CD1c-positive myeloid dendritic cell (primary cell): ENCODE results near the gene AMOTL1.
"Not testable (repeated sequence)": the region's sequence is repeated elsewhere in the genome, so short reads cannot be mapped to it uniquely, and the experiment has no call there.

ENCODE experiments used
- DNase-seq: peaks from one replicate; pipeline ENCODE4 v3.0.0-alpha.2; 2016; ENCODE audit errors: extremely low spot score

The AMOTL1 gene

DNA sequence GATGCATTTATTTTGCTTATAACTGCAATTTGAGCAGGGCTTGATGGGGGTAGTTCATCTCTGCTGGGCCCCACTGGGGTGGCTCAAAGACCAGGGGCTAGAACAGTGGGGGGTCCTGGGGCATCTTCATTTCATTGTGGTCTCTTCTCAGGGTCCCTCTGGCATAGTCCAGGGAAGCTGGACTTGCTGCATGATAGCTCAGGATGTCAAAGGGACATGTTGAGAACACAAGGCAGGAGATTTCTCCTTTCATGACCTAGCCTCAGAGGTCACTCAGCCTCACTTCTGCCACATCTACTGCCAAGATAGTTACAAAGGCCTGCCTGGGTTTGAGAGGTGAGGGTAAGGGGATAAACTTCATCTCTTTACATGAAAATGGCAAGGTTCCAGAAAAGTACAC lies 115.7 kb downstream of the AMOTL1 start:
- DNase-seq, result no peak

DNA sequence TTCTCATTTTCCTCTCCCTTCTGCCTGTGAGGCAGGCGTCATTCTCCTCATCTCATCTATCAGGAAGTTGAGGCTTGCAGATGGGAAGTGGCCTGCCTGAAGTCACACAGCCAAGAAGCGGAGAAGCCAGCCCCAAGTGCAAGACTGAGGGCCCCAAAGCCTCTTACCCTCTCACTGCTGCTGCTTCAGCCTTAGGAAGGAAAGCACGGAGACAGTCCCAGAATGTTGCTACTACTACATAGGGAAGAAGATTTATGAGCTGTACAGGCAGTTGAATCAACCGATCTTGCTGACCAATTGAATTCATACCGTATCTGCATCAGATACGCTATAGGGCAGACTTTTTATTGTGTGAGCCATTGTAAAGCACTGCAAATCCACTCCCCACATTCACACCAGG lies 116.2 kb downstream of the AMOTL1 start:
- DNase-seq, result peak; percentile 11

DNA sequence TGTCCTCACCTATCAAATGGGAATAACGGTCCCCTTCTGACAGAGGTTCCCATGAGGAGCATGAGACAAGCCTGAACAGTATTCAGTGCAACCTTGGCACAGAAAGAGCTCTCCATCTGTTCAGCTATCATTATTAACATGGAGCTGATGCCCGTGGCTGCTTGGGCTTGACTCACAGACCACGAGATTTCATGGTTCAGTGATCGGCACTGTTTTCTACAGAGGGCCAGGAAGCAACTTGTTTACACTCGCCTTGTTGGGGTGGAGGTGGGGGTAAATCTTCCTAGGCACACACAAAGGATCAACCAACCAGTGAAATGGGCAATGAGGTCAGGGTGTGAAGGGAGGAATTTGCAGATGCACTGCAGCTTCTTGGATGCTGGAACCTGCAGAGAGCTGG lies 117.0 kb downstream of the AMOTL1 start:
- DNase-seq, result no peak

DNA sequence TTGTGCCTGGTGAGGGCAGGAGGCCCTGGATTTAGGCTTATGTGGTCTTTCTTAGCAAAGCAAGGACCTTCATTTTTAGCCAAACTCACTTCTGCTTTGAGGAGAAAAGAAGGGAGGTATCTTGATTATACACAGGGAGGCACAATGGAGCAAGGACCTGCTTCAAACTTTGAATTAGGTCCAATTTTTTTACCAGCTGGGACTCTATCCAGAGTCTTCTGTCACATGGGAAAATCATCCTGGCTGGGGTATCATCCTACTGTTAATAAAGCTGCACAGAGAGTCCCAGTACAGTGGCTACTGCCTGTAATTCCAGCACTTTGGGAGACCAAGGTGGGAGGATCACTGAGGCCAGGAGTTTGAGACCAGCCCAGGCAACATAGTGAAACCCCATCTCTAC lies 117.4 kb downstream of the AMOTL1 start:
- DNase-seq, result no peak

DNA sequence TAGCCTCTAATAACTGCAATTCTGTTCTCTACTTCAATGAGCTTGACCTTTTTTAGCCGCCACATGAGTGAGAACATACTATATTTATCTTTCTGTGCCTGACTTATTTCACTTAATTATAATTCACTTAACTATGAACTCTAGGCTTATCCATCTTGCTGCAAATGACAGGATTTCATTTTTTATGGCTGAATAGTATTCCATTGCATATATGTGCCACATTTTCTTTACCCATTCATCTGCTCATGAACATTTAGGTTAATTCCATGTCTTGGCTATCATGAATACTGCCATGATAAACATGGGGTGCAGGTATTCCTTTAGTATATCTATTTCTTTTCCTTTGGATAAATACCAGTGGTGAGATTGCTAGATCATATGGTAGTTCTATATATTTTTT lies 120.0 kb downstream of the AMOTL1 start:
- no peak for DNase-seq

DNA sequence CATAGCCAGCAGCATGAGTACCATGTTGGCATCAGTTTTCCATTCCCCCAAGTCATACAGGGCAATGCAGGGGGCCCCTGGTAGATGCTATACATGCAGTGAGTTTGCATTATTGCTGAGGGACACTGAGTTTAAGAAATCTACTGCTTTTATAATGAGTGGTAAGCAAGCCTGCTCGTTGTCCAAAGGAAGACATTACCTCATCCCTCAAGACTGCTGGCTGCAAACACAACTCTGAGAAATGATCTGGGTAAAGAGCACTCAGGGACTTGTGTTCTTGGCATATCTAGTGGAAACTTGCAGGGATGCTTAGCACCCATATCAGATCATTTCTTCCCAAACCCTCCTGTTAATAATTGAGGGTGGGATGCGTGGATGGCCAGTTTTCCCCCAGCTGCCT lies 127.3 kb downstream of the AMOTL1 start:
- no peak for DNase-seq

DNA sequence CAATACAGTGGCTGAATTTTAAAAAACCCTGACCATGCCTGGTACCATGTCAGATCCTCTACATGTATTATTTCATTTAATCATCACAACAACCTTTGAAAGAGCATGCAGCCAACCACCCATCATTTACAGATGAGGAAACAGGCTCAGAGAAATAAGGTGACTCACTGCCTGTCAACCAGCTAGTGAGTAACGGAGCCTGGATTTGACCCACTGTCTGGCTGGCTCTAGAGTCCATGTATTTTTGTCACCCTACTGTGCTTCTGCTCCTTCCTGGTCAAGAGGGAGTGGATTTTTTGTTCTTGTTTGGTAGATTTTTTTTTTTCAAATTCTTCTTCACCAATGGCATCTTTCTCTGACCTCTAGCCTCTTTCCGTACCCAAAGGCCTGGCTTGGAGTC lies 127.8 kb downstream of the AMOTL1 start:
- no peak for DNase-seq

DNA sequence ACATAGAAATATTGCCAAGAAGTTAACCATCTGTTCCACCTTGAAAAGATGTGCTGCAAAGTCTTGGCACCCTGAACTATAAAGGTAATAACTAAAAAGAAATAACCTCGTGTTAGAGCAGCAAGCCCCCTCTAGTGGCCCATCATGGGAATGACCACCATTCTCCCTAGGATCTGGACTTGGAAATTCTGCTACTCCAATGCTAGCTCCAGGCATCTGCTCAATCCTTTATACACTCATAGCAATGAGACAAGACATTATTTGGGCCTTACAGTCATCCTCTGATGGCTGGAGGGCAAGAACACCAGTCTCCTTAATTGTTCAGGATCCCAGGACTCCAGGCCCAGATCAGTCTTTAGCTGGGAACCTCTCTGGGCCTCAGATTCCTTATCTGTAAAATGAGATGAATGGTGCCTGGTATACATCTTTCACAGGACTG lies 129.2 kb downstream of the AMOTL1 start:
- peak; percentile 56 for DNase-seq

DNA sequence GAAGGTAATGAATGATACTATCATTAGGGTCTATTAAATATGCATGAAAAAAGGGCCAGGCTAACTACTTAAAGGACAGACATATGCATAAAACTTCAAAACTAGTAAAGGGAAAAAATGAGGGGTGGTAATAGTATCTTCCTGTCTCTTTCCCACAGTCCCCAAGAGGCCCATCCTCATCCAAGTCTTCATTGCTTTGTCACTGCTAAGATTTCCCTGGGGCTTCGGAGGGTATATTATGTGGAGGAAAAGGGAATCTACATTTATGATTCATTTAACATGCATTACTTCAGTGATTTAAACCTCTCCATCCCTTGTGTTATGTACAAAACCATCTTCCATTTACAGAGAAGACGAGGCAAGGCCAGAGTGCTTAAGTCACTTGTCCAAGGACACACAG lies 139.1 kb downstream of the AMOTL1 start:
- DNase-seq, result no peak

DNA sequence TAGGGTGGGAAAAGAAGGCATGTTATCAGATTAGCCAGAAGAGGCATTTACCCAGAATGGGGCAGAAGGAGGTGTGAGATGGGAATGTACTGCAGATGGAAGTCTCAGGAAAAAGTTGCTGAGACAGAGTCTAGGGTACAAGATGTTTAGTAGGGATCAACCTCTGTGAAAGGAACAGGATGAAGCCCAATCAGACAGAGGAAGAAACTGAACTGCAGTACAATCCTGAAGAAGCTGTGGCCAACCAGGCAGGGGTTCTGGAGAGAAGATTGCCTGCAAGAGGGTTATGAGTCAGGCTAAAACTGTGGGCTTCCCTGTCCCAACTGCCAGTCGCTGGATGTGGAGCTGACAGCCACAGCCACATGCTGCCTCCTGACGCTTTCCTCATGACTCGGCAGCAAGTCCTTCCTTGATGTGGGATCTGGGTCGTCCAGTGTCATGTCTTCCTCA lies 141.2 kb downstream of the AMOTL1 start:
- DNase-seq, result no peak

DNA sequence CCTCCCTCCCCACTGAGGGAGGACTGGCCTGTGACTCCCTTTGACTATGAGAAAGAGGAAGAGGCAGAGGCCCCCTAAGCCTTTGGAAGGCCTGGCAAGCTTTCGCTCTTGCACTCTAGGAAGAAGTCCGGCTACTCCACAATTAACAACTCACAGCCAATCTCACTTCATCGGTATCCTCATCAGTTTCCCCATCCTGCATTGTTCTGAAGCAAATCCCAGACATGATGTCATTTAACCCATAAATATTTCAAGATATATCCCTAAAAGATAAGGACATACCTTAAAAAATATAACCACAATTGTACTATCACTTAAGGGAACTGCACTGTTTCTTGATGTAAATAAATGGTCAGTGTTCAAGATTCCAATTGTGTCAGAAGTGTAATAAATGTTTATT lies 142.1 kb downstream of the AMOTL1 start:
- DNase-seq, result no peak

DNA sequence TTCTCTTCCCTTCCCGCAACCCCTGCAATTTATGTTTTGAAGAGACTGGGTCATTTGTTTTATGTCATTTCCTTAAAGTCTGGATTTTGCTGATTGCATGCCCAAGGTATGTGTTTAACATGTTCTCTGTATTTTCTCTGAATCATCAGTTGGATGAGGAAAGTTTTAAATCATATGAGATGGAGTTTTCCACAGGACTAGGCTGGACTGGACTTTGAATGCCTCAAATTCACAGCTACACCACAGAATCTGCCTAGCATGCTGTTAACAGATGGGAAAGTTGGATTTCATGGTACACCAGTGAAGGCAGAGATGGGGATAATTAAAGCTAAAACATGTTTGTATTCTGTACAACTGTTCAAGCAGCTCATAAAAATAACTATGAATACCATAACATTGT lies 142.6 kb downstream of the AMOTL1 start:
- DNase-seq, result no peak

DNA sequence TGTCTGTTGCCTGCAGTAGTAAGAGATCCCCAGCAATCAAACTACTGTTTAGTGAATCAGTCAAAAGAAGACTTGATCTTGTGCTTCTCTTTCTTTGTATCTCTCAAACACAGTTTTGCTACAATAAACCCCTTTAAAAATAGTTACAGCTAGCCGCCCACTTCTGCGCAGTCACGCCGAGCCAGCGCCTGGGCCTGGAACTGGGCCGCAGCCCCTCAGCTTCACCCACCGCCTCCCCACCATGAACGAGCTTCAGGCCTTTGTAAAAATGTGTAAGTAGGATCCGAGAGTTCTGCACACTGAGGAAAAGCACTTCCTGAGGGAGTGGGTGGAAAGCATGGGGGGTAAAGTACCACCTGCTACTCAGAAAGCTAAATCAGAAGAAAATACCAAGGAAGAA lies 144.7 kb downstream of the AMOTL1 start:
- DNase-seq, result no peak

DNA sequence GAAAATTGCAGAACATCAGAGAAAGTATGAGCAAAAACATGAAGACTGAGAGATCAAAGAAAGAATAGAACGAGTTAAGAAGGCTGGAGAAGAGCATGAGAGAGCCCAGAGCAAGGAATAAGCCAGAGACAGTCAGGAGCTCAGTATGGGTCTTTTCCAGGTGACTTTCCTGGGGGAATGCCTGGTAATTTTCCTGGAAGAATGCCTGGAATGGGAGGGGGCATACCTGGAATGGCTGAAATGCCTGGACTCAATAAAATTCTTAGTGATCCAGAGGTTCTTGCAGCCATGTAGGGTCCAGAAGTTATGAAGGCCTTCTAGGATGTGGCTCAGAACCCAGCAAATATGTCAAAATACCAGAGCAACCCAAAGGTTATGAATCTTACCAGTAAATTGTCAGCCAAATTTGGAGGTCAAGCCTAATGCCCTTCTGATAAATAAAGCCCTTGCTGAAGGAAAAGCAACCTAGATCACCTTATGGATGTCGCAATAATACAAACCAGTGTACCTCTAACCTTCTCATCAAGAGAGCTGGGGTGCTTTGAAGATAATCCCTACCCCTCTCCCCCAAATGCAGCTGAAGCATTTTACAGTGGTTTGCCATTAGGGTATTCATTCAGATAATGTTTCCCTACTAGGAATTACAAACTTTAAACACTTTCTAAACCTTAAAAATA lies 145.7 kb downstream of the AMOTL1 start:
- not testable (repeated sequence) for DNase-seq

DNA sequence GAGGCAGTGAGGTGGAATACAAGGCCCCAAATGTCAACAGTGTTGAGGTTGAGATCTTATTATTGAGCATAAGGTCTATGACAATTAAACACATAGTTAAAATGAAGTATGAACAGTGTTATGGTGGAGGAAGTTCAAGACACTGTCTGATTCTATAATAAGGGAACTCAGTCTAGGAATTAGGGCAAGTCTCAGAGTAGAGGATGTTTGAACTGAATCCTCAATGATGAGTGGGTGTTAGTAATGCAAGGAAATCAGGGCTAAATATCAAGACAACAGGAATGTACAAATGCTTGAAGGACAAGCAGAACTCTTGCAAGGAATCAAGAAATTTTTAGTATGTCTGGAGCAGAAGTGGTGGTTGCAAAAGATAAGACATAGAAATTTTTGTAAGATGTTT lies 152.2 kb downstream of the AMOTL1 start:
- DNase-seq, result no peak

DNA sequence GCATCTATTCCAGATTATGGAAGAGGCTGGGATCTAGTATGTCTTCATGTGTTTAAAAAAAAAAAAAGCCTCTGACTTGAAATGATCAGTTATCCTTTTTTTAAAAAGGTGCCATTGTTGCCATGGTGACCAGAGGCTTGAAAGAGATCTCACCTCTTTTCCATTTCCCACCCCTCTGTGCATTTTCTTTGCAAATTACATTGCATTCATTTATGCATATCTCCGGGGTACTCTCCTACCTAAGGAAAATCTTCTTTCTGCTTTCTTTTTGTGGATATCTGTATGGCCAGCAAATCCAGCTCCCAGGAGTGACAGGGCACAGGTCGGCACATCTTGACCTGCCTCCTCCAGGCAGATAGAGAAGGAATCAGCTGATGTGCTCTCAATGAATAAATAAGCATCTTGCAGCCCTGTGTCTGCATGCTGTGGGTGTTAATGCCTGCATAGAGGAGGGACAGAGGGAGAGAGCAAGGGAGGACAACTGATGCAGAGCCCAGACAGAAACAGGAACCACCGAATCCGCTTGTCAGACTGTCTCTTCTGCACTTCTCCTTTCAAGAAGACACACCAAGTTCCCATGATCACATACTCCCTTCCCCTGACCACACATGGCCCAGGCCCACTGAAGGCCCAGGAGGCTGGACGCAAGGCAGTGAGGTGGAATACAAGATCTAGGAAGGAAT lies 154.3 kb downstream of the AMOTL1 start:
- DNase-seq, result peak; percentile 49

DNA sequence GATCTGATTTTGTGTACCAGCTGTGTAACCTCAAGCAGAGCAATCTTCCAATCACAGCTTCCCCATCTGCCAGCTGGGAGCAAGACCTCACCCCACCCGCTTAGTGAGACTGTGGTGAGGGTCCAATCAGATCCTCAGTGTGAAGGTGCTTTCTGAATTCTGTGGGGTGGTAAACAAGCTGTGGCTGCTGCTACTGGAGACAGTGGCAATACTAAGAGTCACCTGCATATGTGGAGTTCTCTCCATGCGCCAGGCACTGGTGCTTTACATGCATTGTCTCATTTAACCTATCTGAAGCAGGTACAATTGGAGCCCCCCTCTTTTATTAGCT lies 154.8 kb downstream of the AMOTL1 start:
- DNase-seq, result no peak

DNA sequence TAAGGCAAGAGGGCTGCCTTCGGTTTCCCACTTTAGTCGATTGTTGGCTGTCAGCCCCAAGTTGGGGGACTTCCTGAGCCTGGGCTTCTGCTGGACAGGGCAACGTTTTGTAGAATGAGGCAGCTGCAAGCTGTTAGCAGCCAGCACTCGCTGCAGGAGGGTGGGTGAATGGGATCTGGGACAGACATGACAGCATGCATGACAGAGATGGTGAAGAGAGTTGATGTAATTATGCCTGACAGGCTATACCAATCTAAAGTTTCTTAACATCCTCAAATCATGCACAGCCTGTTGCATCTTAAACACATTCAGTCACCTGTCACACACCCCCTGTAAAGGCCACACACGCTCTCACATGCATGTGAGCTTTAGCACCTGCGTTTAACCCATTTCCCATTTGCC lies 156.0 kb downstream of the AMOTL1 start:
- DNase-seq, result no peak

DNA sequence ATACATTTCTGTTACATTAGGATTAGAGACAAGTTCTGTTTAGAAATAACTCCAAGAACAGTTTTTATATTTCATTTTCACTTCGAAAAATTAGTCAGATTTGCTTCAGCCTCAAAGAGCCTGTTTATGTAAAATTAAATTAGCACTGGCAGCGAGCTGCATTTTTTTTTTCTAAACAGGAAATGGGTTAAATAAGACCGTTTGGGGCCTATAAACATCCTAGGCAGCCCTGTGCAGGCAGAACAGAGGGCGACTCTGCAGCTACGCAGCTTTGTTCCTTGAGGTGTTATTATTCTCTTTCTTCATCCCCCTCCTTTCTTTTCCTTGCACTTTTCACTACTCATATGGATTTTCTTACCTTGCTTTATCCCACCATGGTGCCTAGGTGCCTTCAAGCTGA lies 156.5 kb downstream of the AMOTL1 start:
- no peak for DNase-seq

DNA sequence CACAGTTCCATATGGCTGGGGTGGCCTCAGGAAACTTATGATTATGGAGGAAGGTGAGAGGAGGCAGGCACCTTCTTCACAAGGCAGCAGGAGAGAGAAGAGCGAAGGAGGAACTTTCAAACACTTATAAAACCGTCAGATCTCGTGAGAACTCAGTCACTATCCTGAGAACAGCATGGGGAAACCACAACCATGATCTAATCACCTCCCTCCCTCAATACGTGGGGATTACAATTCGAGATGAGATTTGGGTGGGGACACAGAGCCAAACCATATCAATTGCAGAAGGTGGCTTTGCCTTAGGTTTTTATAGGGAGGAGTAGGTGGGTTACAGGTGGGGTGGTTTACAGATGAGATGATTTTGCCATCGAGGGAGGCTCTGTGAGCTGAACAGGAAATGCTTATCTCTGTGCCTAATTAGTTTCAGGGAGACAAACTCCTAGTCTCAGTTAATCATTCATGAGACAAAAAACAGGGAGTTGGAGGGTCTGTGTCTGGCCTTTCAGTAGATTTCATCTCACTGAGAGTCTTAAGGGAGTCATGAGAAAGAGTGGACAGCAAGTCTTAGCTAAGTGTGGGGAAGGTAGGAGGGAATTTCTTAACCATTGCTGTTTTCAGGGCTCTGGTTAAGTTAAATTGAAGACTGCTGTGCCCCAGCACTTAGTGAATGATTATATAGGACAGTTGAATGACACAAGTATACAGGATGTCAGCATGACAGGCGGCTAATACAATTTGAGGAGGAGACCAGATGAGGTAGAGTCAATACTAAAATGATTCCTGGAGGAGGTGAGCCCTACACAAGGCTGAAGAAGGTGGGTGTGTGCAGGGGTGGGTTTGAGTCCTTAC lies 157.5 kb downstream of the AMOTL1 start:
- DNase-seq, result no peak

DNA sequence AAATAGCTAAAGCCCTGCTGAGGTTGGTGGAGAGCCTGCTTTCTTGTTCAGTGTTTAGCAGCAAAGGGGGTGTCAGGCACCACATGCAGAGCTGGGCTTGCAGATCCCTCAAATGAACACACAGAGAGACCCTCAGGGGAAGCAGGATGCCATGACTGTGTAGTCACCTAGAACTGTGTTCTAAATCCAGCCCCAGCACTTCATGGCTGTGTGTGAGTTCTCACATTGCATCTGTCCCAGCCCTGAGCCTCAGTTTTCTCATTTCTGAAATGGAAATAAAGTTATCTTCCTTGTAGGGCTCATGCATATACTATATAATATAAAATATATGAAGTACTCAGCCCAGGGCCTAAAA lies 158.1 kb downstream of the AMOTL1 start:
- DNase-seq, result no peak
